Stimulated activated effector memory CD8-positive, alpha-beta T cell treated with anti-CD3 and anti-CD28 coated beads, Interleukin-12 subunit alpha, Interleukin-12 subunit beta, amount 100 ng/mL, for 72 hours (primary cell): ENCODE measurements around the gene DNAJC11.
"Not testable (repeated sequence)": the region's sequence is repeated elsewhere in the genome, so short reads cannot be mapped to it uniquely, and the experiment has no call there.

Source experiments
- ATAC-seq: fragments of 150-1000 bp; cut with Tn5 transposase; 2 replicates; pipeline ENCODE4 v1.10.0; 2021
- DNase-seq, 2 donors: peaks; one replicate each; pipeline ENCODE4 v3.0.0; 2021 to 2022; ENCODE audit warnings: low spot score in 2 of 2
- H3K27ac Mint-ChIP-seq: one replicate; pipeline ENCODE4 v1.8.0; 2022; ENCODE audit warnings: mild to moderate bottlenecking, mixed read lengths
- H3K36me3 Mint-ChIP-seq: one replicate; pipeline ENCODE4 v1.8.0; 2022; ENCODE audit warnings: mild to moderate bottlenecking, mixed read lengths
- H3K4me1 Mint-ChIP-seq: one replicate; pipeline ENCODE4 v1.8.0; 2022; ENCODE audit warnings: mixed read lengths
- H3K4me3 Mint-ChIP-seq: one replicate; pipeline ENCODE4 v1.8.0; 2022; ENCODE audit warnings: mild to moderate bottlenecking, mixed read lengths
- H3K9me3 Mint-ChIP-seq: one replicate; pipeline ENCODE4 v1.8.0; 2022; ENCODE audit warnings: mixed read lengths

DNAJC11 gene

DNA sequence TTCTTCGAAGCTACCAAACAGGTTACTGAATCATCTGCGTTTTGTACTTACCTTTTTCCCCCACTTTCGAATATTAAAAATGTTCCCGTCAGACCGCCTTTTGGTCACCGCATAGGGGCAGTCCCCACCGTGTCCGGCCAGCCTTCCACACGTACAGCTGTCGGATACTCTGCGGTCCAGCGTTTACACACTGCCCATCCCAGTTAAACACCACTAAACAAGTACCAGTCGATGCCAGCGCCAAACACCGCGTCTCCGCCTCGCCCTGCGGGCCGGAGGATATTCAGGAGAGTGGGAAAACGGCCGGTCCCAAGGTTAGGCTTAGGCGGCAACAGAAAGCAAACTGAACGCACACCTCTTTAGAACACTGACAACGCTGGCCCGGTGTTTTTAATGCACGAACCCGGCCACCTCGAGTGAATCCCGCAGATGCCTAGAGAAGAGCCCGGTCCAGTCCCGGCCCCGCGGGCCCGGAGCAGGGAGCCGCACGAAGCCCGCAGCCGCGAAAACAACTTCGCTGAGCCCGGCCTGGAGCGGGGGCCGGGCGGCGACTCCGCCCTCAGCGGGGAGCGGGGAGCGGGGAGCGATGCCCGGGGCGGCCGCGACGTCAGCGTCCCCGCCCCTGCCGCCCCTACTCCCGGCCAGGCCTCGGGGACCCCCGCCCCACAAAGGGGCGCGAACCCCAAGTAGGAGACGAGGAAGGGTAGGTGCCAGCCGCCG lies 88.8 kb downstream of the DNAJC11 start:
- no peak for DNase-seq

DNA sequence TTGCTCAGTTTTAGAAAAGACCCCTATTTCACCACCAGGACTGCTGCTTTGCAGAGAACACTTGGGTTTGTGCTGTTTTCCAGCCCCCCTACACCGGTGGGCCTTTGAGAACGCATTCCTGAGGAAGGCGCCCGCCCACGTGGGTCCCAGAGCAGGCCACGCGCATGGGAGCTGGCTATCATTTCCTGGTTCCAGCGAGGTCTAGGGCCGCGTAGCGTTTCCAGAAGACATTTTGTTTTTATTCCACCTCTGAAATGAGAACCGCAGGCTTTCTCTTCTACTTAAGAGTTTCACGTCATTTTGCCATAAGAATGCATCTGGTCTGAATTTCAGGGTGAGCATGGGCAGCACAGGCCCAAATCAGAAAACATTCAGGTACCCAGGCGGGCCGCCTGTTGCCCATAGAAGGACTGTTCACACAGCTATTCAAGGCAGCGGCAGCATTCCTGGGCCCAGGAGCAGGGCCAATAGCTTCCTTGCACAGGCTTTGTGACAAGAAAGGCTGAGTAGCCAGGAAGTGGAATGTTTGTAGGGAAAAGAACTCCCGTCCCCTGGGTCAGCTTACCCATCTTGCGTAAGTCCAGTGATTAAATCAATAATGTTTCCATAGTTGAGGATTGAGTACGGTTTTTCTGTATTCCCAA lies 97.6 kb downstream of the DNAJC11 start:
- H3K4me3 Mint-ChIP-seq = peak overlapping the region; percentile 95
- DNase-seq = no peak
- no peak for ATAC-seq
- H3K27ac Mint-ChIP-seq = peak overlapping the region; percentile 95
- H3K9me3 Mint-ChIP-seq = no peaks in the 10 kb centered on the region
- peaks cover 10% of the 10 kb centered on the region for H3K4me1 Mint-ChIP-seq
- H3K36me3 Mint-ChIP-seq = peaks cover 31% of the 10 kb centered on the region

More for the DNA sequence above, 88.8 kb downstream of the DNAJC11 start:
- Mint-ChIP-seq H3K9me3 (no peaks in the 10 kb centered on the region), H3K4me1 (peaks cover 26% of the 10 kb centered on the region), H3K4me3 (peak overlapping the region; percentile 89), H3K27ac (peak overlapping the region; percentile 89), H3K36me3 (peaks cover 14% of the 10 kb centered on the region)
- peak; percentile 67 for ATAC-seq

DNA sequence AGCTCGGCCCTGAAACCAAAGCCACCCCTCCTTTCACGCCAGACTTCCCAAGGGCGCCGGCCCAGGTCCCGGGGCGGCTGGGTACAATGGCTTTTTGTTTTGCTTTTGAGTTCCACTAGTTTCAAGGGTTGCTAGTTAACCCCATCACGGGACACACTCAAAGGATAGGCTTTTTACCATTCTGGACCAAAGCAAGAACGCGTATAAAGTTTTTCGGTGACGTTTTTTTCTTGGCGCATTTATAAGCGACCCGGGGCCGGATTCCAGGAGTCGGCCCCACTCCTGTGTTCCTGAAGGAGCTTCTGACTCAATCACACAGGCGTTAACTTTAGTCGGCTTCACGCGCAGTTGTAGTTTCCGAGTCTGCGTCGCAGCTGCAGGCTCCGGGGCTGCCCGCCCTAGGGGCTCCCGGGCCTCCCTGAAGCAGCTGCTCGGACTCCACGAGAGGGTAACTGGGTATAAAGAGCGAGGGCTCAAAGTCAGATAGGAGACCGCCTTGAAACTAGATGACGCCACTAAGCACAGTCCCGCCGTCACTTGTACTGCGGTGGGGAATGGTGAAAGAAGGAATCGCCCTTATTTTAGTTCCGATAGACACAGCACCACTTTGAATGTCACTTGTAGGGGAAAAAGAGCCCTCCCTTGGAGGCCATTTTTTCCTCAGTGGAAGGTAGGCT lies 98.2 kb downstream of the DNAJC11 start:
- ATAC-seq (peak; percentile 33), DNase-seq (peak in 1 of 2 donors; percentile 83)
- Mint-ChIP-seq H3K9me3 (no peaks in the 10 kb centered on the region), H3K4me3 (peak overlapping the region; percentile 95), H3K4me1 (peaks cover 11% of the 10 kb centered on the region), H3K36me3 (peaks cover 38% of the 10 kb centered on the region), H3K27ac (peak overlapping the region; percentile 95)

DNA sequence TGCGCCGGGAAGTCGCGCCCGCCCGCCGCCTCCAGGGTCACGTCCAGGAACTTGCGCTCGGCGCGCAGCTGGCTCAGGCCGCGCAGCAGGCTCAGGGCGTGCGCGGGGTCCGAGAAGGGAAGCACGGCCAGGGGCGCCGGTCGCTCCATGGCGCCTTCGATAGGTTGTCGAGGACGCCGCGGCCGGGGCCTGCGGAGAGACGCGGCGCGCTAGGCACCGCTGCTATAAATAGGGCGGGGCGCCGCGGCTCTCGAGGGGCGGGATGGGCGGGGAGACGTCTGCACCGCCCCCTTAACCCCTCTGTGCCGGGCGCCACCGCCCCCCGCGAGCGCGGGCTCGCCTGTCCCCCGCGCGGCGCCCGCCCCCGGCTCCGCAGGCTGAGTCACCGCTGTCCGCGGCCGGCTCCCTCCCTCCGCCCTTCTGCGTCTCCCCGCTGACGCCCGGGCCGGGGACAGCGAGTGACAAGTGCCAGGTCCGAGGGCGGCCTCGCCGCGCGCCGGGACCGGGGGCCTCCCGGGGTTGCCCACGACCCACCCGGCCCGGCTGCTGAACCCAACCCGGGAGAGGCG lies 98.9 kb downstream of the DNAJC11 start, which contains the start of gene KLHL21:
KLHL21 (minus strand) TSS at position 201 of the 569 bp plus-strand sequence; CDS start at position 149, 52 bp downstream.
- Mint-ChIP-seq H3K27ac (peak within 1 kb of the TSS; percentile 98), H3K4me1 (peaks cover 13% of the 10 kb centered on the region), H3K36me3 (peaks cover 44% of the 10 kb centered on the region), H3K9me3 (no peaks in the 10 kb centered on the region), H3K4me3 (peak within 1 kb of the TSS; percentile 95)
- DNase-seq (peak; percentile 91 to 94), ATAC-seq (peak; percentile 74)

DNA sequence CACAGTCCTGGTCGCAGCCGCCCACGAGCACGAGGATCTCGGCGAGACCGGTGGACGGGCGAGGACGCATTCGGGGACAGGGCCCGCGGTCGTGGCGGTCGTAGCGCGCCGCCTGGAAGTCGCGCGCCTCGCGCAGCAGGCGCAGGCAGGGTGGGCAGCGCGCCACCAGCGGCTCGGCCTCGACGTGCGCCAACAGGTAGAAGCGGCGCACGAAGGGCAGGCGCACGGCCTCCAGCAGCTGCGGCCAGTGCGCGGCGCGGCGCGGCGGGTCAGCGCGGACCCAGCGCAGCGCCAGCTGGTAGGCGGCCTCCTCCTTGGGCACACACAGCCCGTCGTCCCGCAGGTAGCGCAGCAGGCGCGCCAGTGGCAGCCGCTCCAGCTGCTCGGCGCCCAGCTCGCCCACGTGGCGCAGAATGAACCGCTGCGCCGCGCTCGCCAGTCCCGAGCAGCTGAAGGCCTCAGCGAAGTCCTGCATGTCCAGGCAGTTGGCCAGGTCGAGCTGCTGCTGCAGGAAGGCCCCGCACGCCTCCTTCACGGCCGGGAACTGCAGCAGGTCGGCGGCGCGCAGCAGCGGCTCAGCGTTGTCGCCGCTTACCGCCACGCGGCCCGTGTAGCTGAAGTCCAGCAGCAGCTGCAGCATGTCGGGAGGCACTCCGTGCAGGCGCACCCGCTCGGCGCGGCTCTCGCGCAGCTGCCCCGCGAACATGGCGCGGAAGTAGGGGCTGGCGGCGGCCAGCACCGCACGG lies 99.5 kb downstream of the DNAJC11 start:
- H3K4me3 Mint-ChIP-seq = peak overlapping the region; percentile 95
- peaks cover 51% of the 10 kb centered on the region for H3K36me3 Mint-ChIP-seq
- peaks cover 16% of the 10 kb centered on the region for H3K4me1 Mint-ChIP-seq
- ATAC-seq (peak; percentile 38), DNase-seq (peak in 1 of 2 donors; percentile 68)
- peak overlapping the region; percentile 98 for H3K27ac Mint-ChIP-seq
- no peaks in the 10 kb centered on the region for H3K9me3 Mint-ChIP-seq

DNA sequence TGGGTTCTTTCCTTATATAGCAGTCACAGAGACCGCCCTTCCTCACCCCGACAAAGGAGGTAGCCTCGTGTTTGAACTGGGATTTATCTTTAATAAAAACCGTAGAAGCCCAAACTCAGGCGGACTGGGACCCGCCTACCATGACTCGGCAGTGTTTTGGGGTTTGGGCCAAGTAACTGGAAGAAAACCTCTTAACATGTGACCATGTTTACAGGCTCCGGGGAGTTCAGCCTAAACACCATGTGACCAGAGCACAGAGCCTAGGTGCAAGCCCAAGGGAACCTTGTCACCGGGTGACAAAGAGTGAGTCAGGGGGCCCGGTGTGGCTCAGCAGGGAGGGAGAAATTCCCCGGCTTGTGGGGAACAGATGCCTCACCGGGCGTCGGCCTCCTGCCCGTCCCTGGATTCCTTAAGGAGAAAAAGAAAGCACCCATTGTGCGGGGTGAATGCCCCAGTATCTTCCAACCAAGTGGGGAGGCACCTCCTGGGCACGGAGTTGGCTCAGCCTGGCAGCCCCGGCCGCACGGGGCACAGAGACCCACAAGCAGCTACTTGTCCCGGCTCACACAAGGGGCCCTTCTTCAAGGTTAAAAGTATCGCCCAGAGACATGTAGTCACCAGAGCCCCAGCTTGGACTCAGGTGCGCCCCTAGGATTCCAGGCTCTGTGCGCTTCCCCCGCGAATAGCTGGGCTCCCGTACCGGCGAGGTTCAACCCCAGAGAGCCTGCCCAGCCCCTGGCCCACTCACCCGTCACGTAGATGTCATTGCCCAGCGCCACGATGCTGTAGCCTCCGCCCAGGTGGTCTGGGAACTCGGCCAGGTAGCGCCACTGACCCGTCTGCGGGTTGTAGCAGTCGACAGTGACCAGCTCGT lies 100.3 kb downstream of the DNAJC11 start:
- peak; percentile 62 to 87 for DNase-seq
- Mint-ChIP-seq H3K9me3 (no peaks in the 10 kb centered on the region), H3K27ac (peak overlapping the region; percentile 98)

DNA sequence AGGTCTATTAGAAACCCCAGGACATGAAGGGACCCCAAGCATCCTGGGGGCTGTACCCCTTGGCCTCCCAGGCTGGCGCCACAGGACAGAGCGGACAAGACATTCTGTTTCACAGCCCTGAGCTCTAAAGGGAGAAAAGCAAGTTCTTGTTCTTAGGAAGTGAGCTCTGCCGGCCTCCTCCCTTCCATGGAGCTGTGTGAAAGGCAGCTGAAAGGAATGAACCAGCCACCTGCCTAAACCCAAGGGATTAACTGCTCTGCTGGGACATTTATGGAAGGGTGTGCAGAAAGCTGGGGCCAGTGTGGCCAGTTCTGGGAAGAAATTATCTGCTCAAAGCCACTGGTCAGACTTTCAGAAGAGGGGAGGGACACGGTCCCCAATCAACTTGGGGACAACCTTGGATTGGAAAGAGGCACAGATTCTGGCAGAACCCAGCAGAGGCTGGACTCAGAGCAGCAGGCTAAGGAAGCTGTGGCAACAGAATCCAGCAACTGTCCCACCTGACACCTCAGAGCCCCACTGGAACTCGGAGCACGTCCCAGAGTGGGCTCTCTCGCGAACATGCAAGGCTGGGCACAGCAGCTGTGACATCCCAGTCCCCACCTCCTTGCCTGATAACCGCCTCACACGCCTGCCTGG lies 101.1 kb downstream of the DNAJC11 start:
- peak overlapping the region; percentile 95 for H3K4me3 Mint-ChIP-seq
- H3K36me3 Mint-ChIP-seq = peaks cover 66% of the 10 kb centered on the region
- peaks cover 26% of the 10 kb centered on the region for H3K4me1 Mint-ChIP-seq
- ATAC-seq (no peak), DNase-seq (no peak)
- peak overlapping the region; percentile 98 for H3K27ac Mint-ChIP-seq
- H3K9me3 Mint-ChIP-seq = no peaks in the 10 kb centered on the region

More for the DNA sequence above, 100.3 kb downstream of the DNAJC11 start:
- H3K4me3 Mint-ChIP-seq = peak overlapping the region; percentile 95
- peak; percentile 84 for ATAC-seq
- H3K36me3 Mint-ChIP-seq = peaks cover 59% of the 10 kb centered on the region
- peaks cover 19% of the 10 kb centered on the region for H3K4me1 Mint-ChIP-seq

DNA sequence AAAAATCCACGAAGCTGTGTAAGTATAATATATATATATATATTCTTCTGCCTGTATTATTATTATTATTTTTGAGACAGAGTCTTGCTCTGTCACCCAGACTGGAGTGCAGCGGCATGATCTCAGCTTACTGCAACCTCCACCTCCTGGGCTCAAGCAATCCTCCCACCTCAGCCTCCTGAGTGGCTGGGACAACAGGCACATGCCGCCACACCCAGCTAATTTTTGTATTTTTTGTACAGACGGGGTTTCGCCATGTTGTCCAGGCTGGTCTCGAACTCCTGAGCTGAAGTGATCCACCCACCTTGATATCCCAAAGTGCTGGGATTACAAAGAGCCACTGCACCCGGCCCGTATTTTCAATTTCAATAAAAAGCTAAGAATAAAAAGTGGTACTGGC lies 101.6 kb downstream of the DNAJC11 start:
- Mint-ChIP-seq H3K36me3 (peaks cover 72% of the 10 kb centered on the region), H3K4me1 (peaks cover 32% of the 10 kb centered on the region), H3K27ac (peak overlapping the region; percentile 98), H3K4me3 (peak overlapping the region; percentile 95)
- not testable (repeated sequence) for DNase-seq, H3K9me3 Mint-ChIP-seq, ATAC-seq

DNA sequence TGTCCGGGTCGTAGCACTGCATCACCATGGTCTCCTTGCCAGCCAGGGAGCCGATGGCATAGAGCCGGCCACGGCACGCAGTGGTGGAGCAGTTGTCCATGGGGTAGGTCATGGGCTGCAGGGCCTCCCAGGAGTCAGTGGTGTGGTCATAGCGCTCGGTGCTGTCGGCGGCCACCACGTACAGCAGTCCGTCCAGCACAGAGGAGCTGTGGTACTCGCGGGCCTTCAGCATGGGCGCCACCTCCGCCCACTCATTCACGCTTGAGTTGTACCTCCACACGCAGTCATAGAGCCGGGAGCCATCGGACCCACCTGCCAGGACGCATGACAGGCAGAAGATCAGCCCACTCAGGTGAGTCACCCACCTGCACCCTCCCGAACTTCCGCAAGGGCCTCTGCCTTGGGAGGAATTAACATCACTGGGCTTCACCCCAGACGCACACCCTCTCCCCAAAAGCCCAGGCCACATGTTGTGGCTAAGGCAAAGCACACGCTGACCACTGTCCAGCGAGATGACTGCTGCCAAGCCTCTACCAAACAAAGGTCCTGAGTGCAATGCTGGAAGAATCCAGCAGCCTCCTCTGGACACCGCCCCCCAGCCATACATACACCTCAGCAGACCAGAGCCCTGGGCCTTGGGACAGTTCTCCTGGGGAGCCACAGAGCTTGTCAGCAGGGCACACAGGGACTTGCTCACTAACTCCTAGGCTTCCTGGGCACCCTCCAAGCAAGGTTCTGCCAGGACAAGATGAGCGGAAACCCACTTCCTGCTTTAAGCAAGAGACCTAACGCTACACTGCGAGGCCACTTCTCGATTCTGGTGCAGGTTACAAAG lies 102.3 kb downstream of the DNAJC11 start:
- H3K27ac Mint-ChIP-seq = peak overlapping the region; percentile 98
- peaks cover 78% of the 10 kb centered on the region for H3K36me3 Mint-ChIP-seq
- H3K4me1 Mint-ChIP-seq = peaks cover 34% of the 10 kb centered on the region
- DNase-seq = peak in 1 of 2 donors; percentile 69
- H3K4me3 Mint-ChIP-seq = peak overlapping the region; percentile 95
- peak; percentile 12 for ATAC-seq
- no peaks in the 10 kb centered on the region for H3K9me3 Mint-ChIP-seq

DNA sequence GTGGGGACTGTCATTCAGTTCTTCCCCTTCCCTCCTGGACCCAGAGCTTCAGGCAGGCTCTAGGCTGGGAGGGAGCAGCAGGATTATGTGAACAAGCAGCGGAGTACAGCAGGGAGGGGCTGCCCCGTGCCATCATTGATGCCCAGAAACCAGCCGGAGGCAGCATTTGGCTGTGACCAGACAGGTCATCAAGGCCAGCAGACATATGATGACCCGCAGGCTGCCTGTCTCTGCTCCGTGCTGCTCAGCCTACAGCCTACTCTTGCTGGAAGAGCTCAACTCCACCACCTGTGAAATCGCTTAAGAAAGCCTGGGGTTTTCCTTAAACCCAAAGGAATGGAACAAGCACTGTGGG lies 103.9 kb downstream of the DNAJC11 start:
- ATAC-seq = no peak
- H3K4me3 Mint-ChIP-seq = no peak overlapping the region
- DNase-seq = no peak
- H3K36me3 Mint-ChIP-seq = peaks cover 88% of the 10 kb centered on the region
- H3K27ac Mint-ChIP-seq = peak overlapping the region; percentile 60
- H3K9me3 Mint-ChIP-seq = no peaks in the 10 kb centered on the region
- peaks cover 34% of the 10 kb centered on the region for H3K4me1 Mint-ChIP-seq

DNA sequence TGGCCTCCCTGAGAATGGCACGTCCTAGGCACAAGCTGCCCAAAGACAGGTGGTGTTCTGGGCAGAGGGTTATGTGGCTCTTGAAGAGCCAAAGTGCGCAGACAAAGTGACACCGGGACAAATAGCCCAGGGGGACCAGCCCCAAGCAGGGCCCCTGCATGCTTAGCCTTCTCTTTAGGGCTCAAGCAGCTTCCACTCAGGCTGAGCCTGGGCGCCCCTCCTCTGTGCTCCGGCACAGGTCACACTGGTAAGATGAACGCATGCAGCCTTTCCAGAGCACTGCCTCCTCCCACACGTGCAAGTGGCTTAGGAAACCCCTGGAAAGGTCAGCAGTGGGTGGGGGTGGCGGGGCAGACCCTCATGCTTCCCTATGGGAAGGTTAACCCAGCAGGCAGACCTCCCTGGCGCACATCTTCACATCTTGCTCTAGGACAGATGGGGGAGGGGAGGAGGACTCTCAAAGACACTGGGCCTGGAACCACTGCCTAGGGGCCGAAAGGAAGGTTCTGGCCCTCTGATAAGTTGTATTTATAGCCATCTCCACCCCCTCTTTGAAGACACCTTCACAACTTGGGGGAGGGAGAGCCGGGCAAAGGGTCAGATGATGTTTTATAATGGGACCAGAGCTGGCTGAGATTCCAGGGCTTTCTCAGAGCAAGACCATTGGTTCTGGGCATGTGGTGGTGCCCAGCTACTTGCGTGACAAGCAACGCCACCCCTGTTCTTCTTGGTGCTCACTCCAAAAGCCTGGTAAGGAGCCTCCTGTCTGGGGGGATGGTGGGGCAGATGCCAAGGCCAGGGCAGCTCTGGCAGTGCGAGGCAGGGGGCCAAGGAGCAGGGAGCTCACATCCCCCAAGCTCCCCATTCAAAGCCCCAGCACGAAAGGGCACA lies 104.5 kb downstream of the DNAJC11 start:
- ATAC-seq (no peak), DNase-seq (no peak)
- H3K4me3 Mint-ChIP-seq = no peak overlapping the region
- peaks cover 34% of the 10 kb centered on the region for H3K4me1 Mint-ChIP-seq
- H3K27ac Mint-ChIP-seq = peak overlapping the region; percentile 60
- H3K36me3 Mint-ChIP-seq = peaks cover 94% of the 10 kb centered on the region
- H3K9me3 Mint-ChIP-seq = no peaks in the 10 kb centered on the region

DNA sequence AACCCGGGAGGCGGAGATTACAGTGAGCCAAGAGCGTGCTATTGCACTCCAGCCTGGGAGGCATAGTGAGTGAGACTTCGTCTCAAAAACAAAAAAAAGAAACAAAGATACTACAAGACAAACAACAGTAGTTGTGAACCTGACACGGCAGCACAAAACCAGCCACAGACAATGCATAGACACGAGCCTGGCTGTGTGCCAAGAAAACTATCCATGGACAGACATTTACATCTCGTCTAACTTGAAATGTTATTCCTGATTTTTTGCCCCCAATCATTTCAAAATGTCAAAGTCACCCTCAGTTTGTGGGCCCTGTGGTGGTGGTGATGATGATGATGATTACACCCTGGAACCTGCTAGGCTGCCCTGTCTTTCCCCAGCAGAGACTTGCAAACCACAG lies 105.3 kb downstream of the DNAJC11 start:
- no peak overlapping the region for H3K4me3 Mint-ChIP-seq
- H3K36me3 Mint-ChIP-seq = peaks cover 99% of the 10 kb centered on the region
- H3K27ac Mint-ChIP-seq = no peak overlapping the region
- no peaks in the 10 kb centered on the region for H3K9me3 Mint-ChIP-seq
- DNase-seq (no peak), ATAC-seq (no peak)
- peaks cover 42% of the 10 kb centered on the region for H3K4me1 Mint-ChIP-seq
